Adrenal gland (tissue), 5 donors: ENCODE data around the gene FARS2.

Source experiments
- POLR2A ChIP-seq, 2 donors: fragments of 450-650 bp; IDR thresholded peaks; one replicate each; pipeline ENCODE4 v1.6.1; 2017; ENCODE audit warnings: antibody characterized with exemption in 2 of 2, mild to moderate bottlenecking in 2 of 2, moderate library complexity in 1 of 2
- TF ChIP-seq, protein P1 (sequence below), 6 experiments: fragments of 450-650 bp in 4 of 6; fragments of 200-600 bp in 2 of 6; sonication (generic) in 1 of 6; IDR thresholded peaks; 1 replicate in 5 of 6; 2 replicates in 1 of 6; pipeline versions ENCODE4 v1.5.1 to v1.8.0; 2016 to 2021; ENCODE audit warnings: antibody characterized with exemption in 6 of 6, mild to moderate bottlenecking in 2 of 6, moderate library complexity in 1 of 6
- donor health status: DM: no; HTN: no; CAD: no.

DNA sequence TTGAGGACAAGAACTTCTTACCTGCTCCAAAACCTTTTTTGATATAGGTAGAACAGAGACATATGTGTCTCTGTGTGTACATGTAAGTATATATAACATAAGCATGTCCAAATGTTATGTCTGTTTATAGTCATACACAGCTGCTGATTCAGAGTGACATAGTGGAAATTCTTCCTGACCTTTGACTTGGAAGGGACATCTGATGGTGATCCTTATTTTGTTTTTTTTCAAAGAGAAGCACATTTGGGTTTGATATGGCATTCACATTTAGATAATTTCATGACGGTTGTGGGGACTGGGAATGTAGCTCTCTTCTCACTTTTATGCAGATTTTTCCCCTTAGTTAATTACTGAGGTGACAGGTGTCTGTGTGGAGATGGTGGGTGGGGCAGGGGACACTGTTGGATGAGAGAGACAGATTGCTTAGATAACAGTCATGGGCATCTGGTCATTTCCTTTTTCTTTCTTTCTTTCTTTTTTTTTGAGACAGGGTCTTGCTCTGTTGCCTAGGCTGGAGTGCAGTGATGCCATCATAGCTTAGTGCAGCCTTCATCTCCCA, 39.0 kb downstream of the FARS2 start:
- TF ChIP-seq, protein P1, sequence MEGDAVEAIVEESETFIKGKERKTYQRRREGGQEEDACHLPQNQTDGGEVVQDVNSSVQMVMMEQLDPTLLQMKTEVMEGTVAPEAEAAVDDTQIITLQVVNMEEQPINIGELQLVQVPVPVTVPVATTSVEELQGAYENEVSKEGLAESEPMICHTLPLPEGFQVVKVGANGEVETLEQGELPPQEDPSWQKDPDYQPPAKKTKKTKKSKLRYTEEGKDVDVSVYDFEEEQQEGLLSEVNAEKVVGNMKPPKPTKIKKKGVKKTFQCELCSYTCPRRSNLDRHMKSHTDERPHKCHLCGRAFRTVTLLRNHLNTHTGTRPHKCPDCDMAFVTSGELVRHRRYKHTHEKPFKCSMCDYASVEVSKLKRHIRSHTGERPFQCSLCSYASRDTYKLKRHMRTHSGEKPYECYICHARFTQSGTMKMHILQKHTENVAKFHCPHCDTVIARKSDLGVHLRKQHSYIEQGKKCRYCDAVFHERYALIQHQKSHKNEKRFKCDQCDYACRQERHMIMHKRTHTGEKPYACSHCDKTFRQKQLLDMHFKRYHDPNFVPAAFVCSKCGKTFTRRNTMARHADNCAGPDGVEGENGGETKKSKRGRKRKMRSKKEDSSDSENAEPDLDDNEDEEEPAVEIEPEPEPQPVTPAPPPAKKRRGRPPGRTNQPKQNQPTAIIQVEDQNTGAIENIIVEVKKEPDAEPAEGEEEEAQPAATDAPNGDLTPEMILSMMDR (IDR thresholded peaks at IDR 0.05) = no peak
- TF ChIP-seq POLR2A (IDR thresholded peaks at IDR 0.05) = no peak
